WTC11 (cell line): ENCODE data around the gene KCND3. TPM values are rescaled to one million over a fixed set of nuclear protein-coding genes. Genes with fewer than 3 reads are reported as not detected.

Source experiments
- ATAC-seq: fragments of 200-7000 bp; cut with Tn5 transposase; 2 replicates; pipeline ENCODE4 v1.10.0; 2021; ENCODE audit warnings: mild to moderate bottlenecking, moderate library complexity
- CTCF ChIA-PET: fragments of 300-600 bp; sonication (Branson Sonifier 250); formaldehyde crosslinking; loops from one replicate; lab custom pipeline; 2021; ENCODE audit warnings: antibody characterized with exemption; lab: Charles Lee
- POLR2A ChIA-PET: fragments of 350-600 bp; sonication (Branson Sonifier 250); formaldehyde crosslinking; loops from one replicate; lab custom pipeline; 2021; ENCODE audit warnings: antibody characterized with exemption; lab: Charles Lee
- DNase-seq: peaks from one replicate; pipeline ENCODE4 v3.0.0; 2021; ENCODE audit warnings: low spot score
- H3K27ac Mint-ChIP-seq: 2 replicates; pipeline ENCODE4 v1.8.0; 2021; ENCODE audit warnings: mixed read lengths
- H3K27me3 Mint-ChIP-seq: 2 replicates; pipeline ENCODE4 v1.8.0; 2021; ENCODE audit warnings: low read depth, mild to moderate bottlenecking, moderate library complexity, mixed read lengths
- H3K36me3 Mint-ChIP-seq: 2 replicates; pipeline ENCODE4 v1.8.0; 2021; ENCODE audit warnings: mixed read lengths
- H3K4me1 Mint-ChIP-seq: 2 replicates; pipeline ENCODE4 v1.8.0; 2022; ENCODE audit warnings: mixed read lengths
- H3K4me3 Mint-ChIP-seq: 2 replicates; pipeline ENCODE4 v1.8.0; 2021; ENCODE audit warnings: mild to moderate bottlenecking, moderate library complexity, mixed read lengths
- H3K9me3 Mint-ChIP-seq: 2 replicates; pipeline ENCODE4 v1.8.0; 2021; ENCODE audit warnings: mixed read lengths
- AR ChIP-seq: fragments of 250-450 bp; sonication (Bioruptor Pico); IDR thresholded peaks from 2 replicates; pipeline ENCODE4 v1.9.0; 2021; ENCODE audit warnings: mild to moderate bottlenecking
- EMX1 ChIP-seq: fragments of 250-450 bp; sonication (Bioruptor Pico); IDR thresholded peaks from 2 replicates; pipeline ENCODE4 v1.8.0; 2021; ENCODE audit warnings: mild to moderate bottlenecking
- ESRRA ChIP-seq: sonication (generic); formaldehyde crosslinking; IDR thresholded peaks from 2 replicates; pipeline ENCODE4 v1.8.1; 2022; ENCODE audit warnings: mild to moderate bottlenecking, missing genetic modification reagents, borderline replicate concordance
- GTF2I ChIP-seq: fragments of 250-450 bp; sonication (Bioruptor Pico); conservative IDR thresholded peaks from 2 replicates; pipeline ENCODE4 v1.4.0; 2021; ENCODE audit warnings: mild to moderate bottlenecking
- JUN ChIP-seq: sonication (generic); formaldehyde crosslinking; IDR thresholded peaks from 2 replicates; pipeline ENCODE4 v1.8.0; 2023; ENCODE audit warnings: mild to moderate bottlenecking, missing genetic modification reagents
- KAT7 ChIP-seq: sonication (generic); formaldehyde crosslinking; IDR thresholded peaks from 2 replicates; pipeline ENCODE4 v1.8.1; 2023; ENCODE audit warnings: missing genetic modification reagents, mild to moderate bottlenecking, borderline replicate concordance
- MAX ChIP-seq: sonication (generic); formaldehyde crosslinking; IDR thresholded peaks from 2 replicates; pipeline ENCODE4 v1.8.0; 2022; ENCODE audit warnings: mild to moderate bottlenecking, missing genetic modification reagents
- NFATC4 ChIP-seq: fragments of 250-450 bp; sonication (Bioruptor Pico); IDR thresholded peaks from 2 replicates; pipeline ENCODE4 v1.9.0; 2021; ENCODE audit warnings: mild to moderate bottlenecking
- NFE2L1 ChIP-seq: sonication (generic); formaldehyde crosslinking; IDR thresholded peaks from 2 replicates; pipeline ENCODE4 v1.8.1; 2023; ENCODE audit warnings: missing genetic modification reagents
- NFYB ChIP-seq: sonication (generic); formaldehyde crosslinking; conservative IDR thresholded peaks from 2 replicates; pipeline ENCODE4 v1.8.0; 2022; ENCODE audit warnings: low read depth, missing genetic modification reagents
- RORB ChIP-seq: fragments of 250-450 bp; sonication (Bioruptor Pico); IDR thresholded peaks from 2 replicates; pipeline ENCODE4 v1.9.0; 2021; ENCODE audit warnings: mild to moderate bottlenecking
- SMAD3 ChIP-seq: sonication (generic); formaldehyde crosslinking; IDR thresholded peaks from 2 replicates; pipeline ENCODE4 v1.8.0; 2022; ENCODE audit warnings: missing genetic modification reagents, mild to moderate bottlenecking, borderline replicate concordance
- TEAD1 ChIP-seq: sonication (generic); formaldehyde crosslinking; IDR thresholded peaks from 2 replicates; pipeline ENCODE4 v1.8.0; 2022; ENCODE audit warnings: mild to moderate bottlenecking, missing genetic modification reagents
- USF1 ChIP-seq: sonication (generic); formaldehyde crosslinking; IDR thresholded peaks from 2 replicates; pipeline ENCODE4 v1.8.0; 2022; ENCODE audit warnings: mild to moderate bottlenecking, missing genetic modification reagents
- ZNF138 ChIP-seq: sonication (generic); formaldehyde crosslinking; conservative IDR thresholded peaks from 2 replicates; pipeline ENCODE4 v1.8.1; 2022; ENCODE audit warnings: mild to moderate bottlenecking, moderate library complexity, missing genetic modification reagents
- ZNF232 ChIP-seq: sonication (generic); formaldehyde crosslinking; IDR thresholded peaks from 2 replicates; pipeline ENCODE4 v1.8.0; 2022; ENCODE audit warnings: mild to moderate bottlenecking, missing genetic modification reagents
- ZNF396 ChIP-seq: fragments of 250-450 bp; sonication (Bioruptor Pico); IDR thresholded peaks from 2 replicates; pipeline ENCODE4 v1.8.0; 2021; ENCODE audit warnings: mild to moderate bottlenecking, moderate library complexity, borderline replicate concordance
- total RNA-seq: library from RNA; stranded (reverse); gene quantifications from 3 replicates; pipeline ENCODE4 v1.2.3, GENCODE V29; 2021
- TF ChIP-seq, protein P1 (sequence below): sonication (generic); formaldehyde crosslinking; conservative IDR thresholded peaks from 2 replicates; pipeline ENCODE4 v1.8.1; 2023; ENCODE audit warnings: mild to moderate bottlenecking, low read depth, missing genetic modification reagents, moderate library complexity
- TF ChIP-seq, protein P2 (sequence below): sonication (generic); formaldehyde crosslinking; IDR thresholded peaks from 2 replicates; pipeline ENCODE4 v1.8.0; 2022; ENCODE audit warnings: mild to moderate bottlenecking, missing genetic modification reagents
- TF ChIP-seq, protein P3 (sequence below): fragments of 250-450 bp; sonication (Bioruptor Pico); IDR thresholded peaks from 2 replicates; pipeline ENCODE4 v1.8.0; 2021; ENCODE audit warnings: mild to moderate bottlenecking

KCND3 gene
- total RNA-seq, 1 experiment from 2014 or later, result 0.35 TPM

DNA sequence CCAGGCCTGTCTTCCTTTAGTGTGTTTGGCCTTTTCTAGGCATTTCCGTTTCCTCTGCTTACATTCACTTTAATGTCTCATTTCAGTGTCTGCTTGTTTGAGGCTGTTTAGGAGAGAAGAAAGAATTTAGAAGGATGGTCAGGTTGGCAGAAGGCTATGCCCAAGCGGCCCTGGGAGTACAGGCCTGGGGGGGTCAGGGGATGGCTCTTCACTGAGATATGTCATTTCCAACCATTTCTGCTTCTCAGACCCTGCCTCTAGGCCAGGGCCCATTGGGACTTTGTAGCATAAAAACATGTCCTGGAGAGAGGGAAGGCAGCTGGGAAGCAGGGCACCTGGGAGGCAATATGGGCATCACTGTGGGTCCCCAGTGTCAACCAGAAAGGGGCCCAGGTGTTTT is 147.7 kb downstream of the KCND3 start:
- no peaks in the 10 kb centered on the region for H3K27me3 Mint-ChIP-seq
- CTCF ChIA-PET, result no interaction called here
- TF ChIP-seq GTF2I (CRISPR knock-in tag) (no peak), ZNF396 (CRISPR knock-in tag) (no peak), RORB (CRISPR knock-in tag) (no peak), ZNF138 (CRISPR knock-in tag) (no peak), ESRRA (CRISPR knock-in tag) (no peak)
- POLR2A ChIA-PET, result no interaction called here
- DNase-seq (no peak), ATAC-seq (no peak)
- no peaks in the 10 kb centered on the region for H3K4me1 Mint-ChIP-seq
- H3K27ac Mint-ChIP-seq, result no peak overlapping the region
- no peaks in the 10 kb centered on the region for H3K9me3 Mint-ChIP-seq
- H3K4me3 Mint-ChIP-seq, result no peak overlapping the region
- no peaks in the 10 kb centered on the region for H3K36me3 Mint-ChIP-seq

DNA sequence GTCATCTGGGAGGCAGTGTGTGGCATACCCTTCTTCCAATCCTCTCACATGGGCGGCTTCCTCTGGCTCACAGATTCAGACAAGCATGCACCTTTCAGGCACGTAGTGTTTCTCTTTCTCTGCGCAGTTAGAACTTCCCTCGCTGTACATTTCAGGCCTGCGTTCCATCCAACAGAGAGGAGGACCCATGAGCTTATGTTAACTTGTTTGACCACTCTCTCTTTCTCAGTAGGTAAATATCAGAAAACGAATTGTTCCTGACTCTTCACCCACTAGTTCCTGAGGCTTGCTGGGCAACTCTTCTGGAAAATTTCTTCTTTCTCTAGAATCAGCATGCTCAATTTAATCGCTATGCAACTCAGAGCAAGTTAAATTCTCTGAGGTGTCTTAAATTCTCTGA is 148.3 kb downstream of the KCND3 start:
- DNase-seq (no peak), ATAC-seq (no peak)
- POLR2A ChIA-PET, result no interaction called here
- no peaks in the 10 kb centered on the region for H3K9me3 Mint-ChIP-seq
- no peaks in the 10 kb centered on the region for H3K4me1 Mint-ChIP-seq
- no peaks in the 10 kb centered on the region for H3K27me3 Mint-ChIP-seq
- H3K4me3 Mint-ChIP-seq, result no peak overlapping the region
- TF ChIP-seq NFYB (no peak), NFATC4 (no peak), JUN (CRISPR knock-in tag) (no peak)
- TF ChIP-seq, protein P1, sequence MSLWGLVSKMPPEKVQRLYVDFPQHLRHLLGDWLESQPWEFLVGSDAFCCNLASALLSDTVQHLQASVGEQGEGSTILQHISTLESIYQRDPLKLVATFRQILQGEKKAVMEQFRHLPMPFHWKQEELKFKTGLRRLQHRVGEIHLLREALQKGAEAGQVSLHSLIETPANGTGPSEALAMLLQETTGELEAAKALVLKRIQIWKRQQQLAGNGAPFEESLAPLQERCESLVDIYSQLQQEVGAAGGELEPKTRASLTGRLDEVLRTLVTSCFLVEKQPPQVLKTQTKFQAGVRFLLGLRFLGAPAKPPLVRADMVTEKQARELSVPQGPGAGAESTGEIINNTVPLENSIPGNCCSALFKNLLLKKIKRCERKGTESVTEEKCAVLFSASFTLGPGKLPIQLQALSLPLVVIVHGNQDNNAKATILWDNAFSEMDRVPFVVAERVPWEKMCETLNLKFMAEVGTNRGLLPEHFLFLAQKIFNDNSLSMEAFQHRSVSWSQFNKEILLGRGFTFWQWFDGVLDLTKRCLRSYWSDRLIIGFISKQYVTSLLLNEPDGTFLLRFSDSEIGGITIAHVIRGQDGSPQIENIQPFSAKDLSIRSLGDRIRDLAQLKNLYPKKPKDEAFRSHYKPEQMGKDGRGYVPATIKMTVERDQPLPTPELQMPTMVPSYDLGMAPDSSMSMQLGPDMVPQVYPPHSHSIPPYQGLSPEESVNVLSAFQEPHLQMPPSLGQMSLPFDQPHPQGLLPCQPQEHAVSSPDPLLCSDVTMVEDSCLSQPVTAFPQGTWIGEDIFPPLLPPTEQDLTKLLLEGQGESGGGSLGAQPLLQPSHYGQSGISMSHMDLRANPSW, result no peak
- TF ChIP-seq, all 79 proteins: peak for 0
- Mint-ChIP-seq H3K27ac (no peak overlapping the region), H3K36me3 (no peaks in the 10 kb centered on the region)
- CTCF ChIA-PET, result no interaction called here

DNA sequence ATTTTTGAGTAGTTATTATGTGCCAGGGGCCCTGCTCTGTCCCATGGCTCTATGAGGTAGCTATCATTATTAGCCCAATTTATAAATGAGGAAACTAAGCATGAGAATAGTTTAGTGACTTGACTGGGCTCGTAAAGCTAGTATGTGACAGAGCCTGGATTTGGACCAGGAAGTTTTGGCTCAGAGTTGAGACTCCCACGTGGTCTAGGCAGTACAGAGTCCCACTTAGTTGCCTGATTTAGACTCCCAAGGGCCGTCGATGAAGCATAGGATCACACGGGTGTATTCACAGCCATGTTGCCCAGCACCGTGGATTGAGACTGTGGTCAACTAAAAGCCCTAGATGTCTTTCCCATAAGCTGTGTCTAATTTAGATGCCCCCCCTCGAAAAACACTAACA is 152.1 kb downstream of the KCND3 start:
- ATAC-seq (no peak), DNase-seq (no peak)
- Mint-ChIP-seq H3K36me3 (no peaks in the 10 kb centered on the region), H3K4me3 (no peak overlapping the region), H3K9me3 (no peaks in the 10 kb centered on the region), H3K27me3 (no peaks in the 10 kb centered on the region), H3K27ac (no peak overlapping the region), H3K4me1 (no peaks in the 10 kb centered on the region)
- CTCF ChIA-PET, result no interaction called here
- POLR2A ChIA-PET, result no interaction called here
- TF ChIP-seq AR (CRISPR knock-in tag), result no peak
- no peak for TF ChIP-seq USF1 (CRISPR knock-in tag)
- TF ChIP-seq, protein P1, result no peak
- TF ChIP-seq, protein P2, sequence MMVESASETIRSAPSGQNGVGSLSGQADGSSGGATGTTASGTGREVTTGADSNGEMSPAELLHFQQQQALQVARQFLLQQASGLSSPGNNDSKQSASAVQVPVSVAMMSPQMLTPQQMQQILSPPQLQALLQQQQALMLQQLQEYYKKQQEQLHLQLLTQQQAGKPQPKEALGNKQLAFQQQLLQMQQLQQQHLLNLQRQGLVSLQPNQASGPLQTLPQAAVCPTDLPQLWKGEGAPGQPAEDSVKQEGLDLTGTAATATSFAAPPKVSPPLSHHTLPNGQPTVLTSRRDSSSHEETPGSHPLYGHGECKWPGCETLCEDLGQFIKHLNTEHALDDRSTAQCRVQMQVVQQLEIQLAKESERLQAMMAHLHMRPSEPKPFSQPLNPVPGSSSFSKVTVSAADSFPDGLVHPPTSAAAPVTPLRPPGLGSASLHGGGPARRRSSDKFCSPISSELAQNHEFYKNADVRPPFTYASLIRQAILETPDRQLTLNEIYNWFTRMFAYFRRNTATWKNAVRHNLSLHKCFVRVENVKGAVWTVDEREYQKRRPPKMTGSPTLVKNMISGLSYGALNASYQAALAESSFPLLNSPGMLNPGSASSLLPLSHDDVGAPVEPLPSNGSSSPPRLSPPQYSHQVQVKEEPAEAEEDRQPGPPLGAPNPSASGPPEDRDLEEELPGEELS (CRISPR knock-in tag), result no peak
- TF ChIP-seq TEAD1 (CRISPR knock-in tag), result no peak
- no peak for TF ChIP-seq NFE2L1 (CRISPR knock-in tag)
- no peak for TF ChIP-seq JUN (CRISPR knock-in tag)
- no peak for TF ChIP-seq EMX1 (CRISPR knock-in tag)
- no peak for TF ChIP-seq MAX (CRISPR knock-in tag)
- no peak for TF ChIP-seq ZNF396 (CRISPR knock-in tag)
- no peak for TF ChIP-seq SMAD3 (CRISPR knock-in tag)
- TF ChIP-seq, protein P3, sequence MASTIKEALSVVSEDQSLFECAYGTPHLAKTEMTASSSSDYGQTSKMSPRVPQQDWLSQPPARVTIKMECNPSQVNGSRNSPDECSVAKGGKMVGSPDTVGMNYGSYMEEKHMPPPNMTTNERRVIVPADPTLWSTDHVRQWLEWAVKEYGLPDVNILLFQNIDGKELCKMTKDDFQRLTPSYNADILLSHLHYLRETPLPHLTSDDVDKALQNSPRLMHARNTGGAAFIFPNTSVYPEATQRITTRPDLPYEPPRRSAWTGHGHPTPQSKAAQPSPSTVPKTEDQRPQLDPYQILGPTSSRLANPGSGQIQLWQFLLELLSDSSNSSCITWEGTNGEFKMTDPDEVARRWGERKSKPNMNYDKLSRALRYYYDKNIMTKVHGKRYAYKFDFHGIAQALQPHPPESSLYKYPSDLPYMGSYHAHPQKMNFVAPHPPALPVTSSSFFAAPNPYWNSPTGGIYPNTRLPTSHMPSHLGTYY, result no peak
- no peak for TF ChIP-seq ZNF232
- TF ChIP-seq KAT7 (CRISPR knock-in tag), result no peak
- no peak for TF ChIP-seq ESRRA (CRISPR knock-in tag)
